Measurements from ENCODE around the gene CCR4.

CCR4 gene

DNA sequence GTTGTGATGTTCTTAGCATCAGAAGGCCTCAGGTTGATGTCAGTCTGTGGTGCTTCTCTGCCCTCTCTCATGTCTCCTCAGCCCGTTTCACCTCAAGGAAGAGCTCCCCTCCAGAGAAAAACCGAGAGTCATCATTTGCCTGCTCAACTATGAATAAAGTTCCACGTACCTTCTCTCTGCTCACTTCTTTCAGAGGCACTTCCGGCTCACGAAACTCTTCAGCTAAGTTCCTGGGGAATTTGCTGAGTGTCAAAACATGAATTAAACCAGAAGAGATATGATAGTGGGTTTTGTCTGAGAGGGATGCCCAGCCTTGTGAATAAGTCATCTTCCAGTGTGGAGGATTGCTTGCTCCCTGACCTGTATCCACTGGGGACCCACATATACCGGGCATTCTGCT is 37.7 kb downstream of the CCR4 start:
- no peaks in the 10 kb centered on the region for H3K27me3 ChIP-seq (replicated peaks; ENCODE audit: insufficient read depth, low read length)
- no peak overlapping the region for H3K27ac ChIP-seq (ENCODE audit: low read length)
- H4K20me1 ChIP-seq (ENCODE audit: insufficient read depth, low read length), result no peaks in the 10 kb centered on the region

GRCh38 chr3:32990116-32990515 is 38.7 kb downstream of the CCR4 start:
- Histone ChIP-seq H3K4me2 (ENCODE audit: low read depth, low read length) (no peak overlapping the region), H3K27me3 (replicated peaks; ENCODE audit: insufficient read depth, low read length) (no peaks in the 10 kb centered on the region), H3K9me3 (replicated peaks; ENCODE audit: insufficient read depth, low read length) (no peaks in the 10 kb centered on the region), H3K4me3 (ENCODE audit: low read length) (no peak overlapping the region), H3K9ac (ENCODE audit: low read length) (no peak overlapping the region), H3K36me3 (replicated peaks; ENCODE audit: insufficient read depth, low read length) (no peaks in the 10 kb centered on the region), H2AFZ (ENCODE audit: low read length) (no peak overlapping the region), H3K9me2 (replicated peaks; ENCODE audit: insufficient read depth, low read length) (no peaks in the 10 kb centered on the region), H3K79me2 (ENCODE audit: low read length) (no peaks in the 10 kb centered on the region), H3K27ac (ENCODE audit: low read length) (no peak overlapping the region), H4K20me1 (ENCODE audit: insufficient read depth, low read length) (no peaks in the 10 kb centered on the region), H3K4me1 (ENCODE audit: low read length) (no peaks in the 10 kb centered on the region), H3F3A (ENCODE audit: insufficient read depth, low read length) (no peaks in the 10 kb centered on the region)
- DNase-seq, result no peak
- no peak for TF ChIP-seq EZH2 (optimal IDR thresholded peaks at IDR 0.05; ENCODE audit: low read depth, low read length)
- TF ChIP-seq CTCF (IDR thresholded peaks at IDR 0.05; ENCODE audit: low read length), result no peak
- no peak for TF ChIP-seq EZH2phosphoT487 (IDR thresholded peaks at IDR 0.05; ENCODE audit: low read length)

More for the DNA sequence above, 37.7 kb downstream of the CCR4 start:
- no peak for TF ChIP-seq EZH2 (optimal IDR thresholded peaks at IDR 0.05; ENCODE audit: low read depth, low read length)
- TF ChIP-seq EZH2phosphoT487 (IDR thresholded peaks at IDR 0.05; ENCODE audit: low read length), result no peak
- TF ChIP-seq CTCF (IDR thresholded peaks at IDR 0.05; ENCODE audit: low read length), result no peak
- no peaks in the 10 kb centered on the region for H3K36me3 ChIP-seq (replicated peaks; ENCODE audit: insufficient read depth, low read length)
- H3K4me2 ChIP-seq (ENCODE audit: low read depth, low read length), result no peak overlapping the region
- H3K79me2 ChIP-seq (ENCODE audit: low read length), result no peaks in the 10 kb centered on the region
- H3K4me1 ChIP-seq (ENCODE audit: low read length), result no peaks in the 10 kb centered on the region
- no peaks in the 10 kb centered on the region for H3K9me2 ChIP-seq (replicated peaks; ENCODE audit: insufficient read depth, low read length)
- no peak overlapping the region for H3K4me3 ChIP-seq (ENCODE audit: low read length)
- H3K9ac ChIP-seq (ENCODE audit: low read length), result no peak overlapping the region
- DNase-seq, result no peak
- 0 out of 2 replicates have a peak overlapping the region, but pooled peaks have one; percentile 5 for H2AFZ ChIP-seq (ENCODE audit: low read length)
- H3F3A ChIP-seq (ENCODE audit: insufficient read depth, low read length), result no peaks in the 10 kb centered on the region
- no peaks in the 10 kb centered on the region for H3K9me3 ChIP-seq (replicated peaks; ENCODE audit: insufficient read depth, low read length)

GRCh38 chr3:32991781-32992180 is 40.3 kb downstream of the CCR4 start:
- Histone ChIP-seq H3K9me3 (replicated peaks; ENCODE audit: insufficient read depth, low read length) (no peaks in the 10 kb centered on the region), H3K79me2 (ENCODE audit: low read length) (no peaks in the 10 kb centered on the region), H3K36me3 (replicated peaks; ENCODE audit: insufficient read depth, low read length) (no peaks in the 10 kb centered on the region), H3K27ac (ENCODE audit: low read length) (no peak overlapping the region), H3F3A (ENCODE audit: insufficient read depth, low read length) (no peaks in the 10 kb centered on the region), H3K27me3 (replicated peaks; ENCODE audit: insufficient read depth, low read length) (no peaks in the 10 kb centered on the region), H3K9me2 (replicated peaks; ENCODE audit: insufficient read depth, low read length) (no peaks in the 10 kb centered on the region), H3K4me3 (ENCODE audit: low read length) (no peak overlapping the region), H3K9ac (ENCODE audit: low read length) (no peak overlapping the region), H4K20me1 (ENCODE audit: insufficient read depth, low read length) (no peaks in the 10 kb centered on the region), H3K4me2 (ENCODE audit: low read depth, low read length) (no peak overlapping the region), H3K4me1 (ENCODE audit: low read length) (no peaks in the 10 kb centered on the region), H2AFZ (ENCODE audit: low read length) (no peak overlapping the region)
- no peak for TF ChIP-seq CTCF (IDR thresholded peaks at IDR 0.05; ENCODE audit: low read length)
- TF ChIP-seq EZH2 (optimal IDR thresholded peaks at IDR 0.05; ENCODE audit: low read depth, low read length), result no peak
- TF ChIP-seq EZH2phosphoT487 (IDR thresholded peaks at IDR 0.05; ENCODE audit: low read length), result no peak
- DNase-seq, result no peak

Measured in MM.1S (cell line).